DND-41 (cell line): ENCODE measurements around the gene CASD1.

Experiments used
- ATAC-seq: fragments of 200-7000 bp; cut with Tn5 transposase; 3 replicates; pipeline ENCODE4 v1.9.1; 2021; ENCODE audit warnings: low read depth; ENCODE audit not compliant: insufficient read depth
- DNase-seq: peaks from one replicate; pipeline ENCODE4 v3.0.0-alpha.2; 2020
- H2AFZ ChIP-seq: 2 replicates; pipeline ENCODE4 v1.6.0; 2012; ENCODE audit warnings: low read depth, low read length
- H3K27ac ChIP-seq: 2 replicates; pipeline ENCODE4 v1.5.1; 2012; ENCODE audit warnings: low read length, inconsistent platforms
- H3K27me3 ChIP-seq: fragments of 200-600 bp; sonication (generic); 2 replicates; pipeline ENCODE4 v1.6.0; 2012; ENCODE audit warnings: low read length, mild to moderate bottlenecking, inconsistent platforms; ENCODE audit not compliant: insufficient read depth, poor library complexity
- H3K36me3 ChIP-seq: 2 replicates; pipeline ENCODE4 v1.5.1; 2012; ENCODE audit warnings: low read length, inconsistent platforms; ENCODE audit not compliant: insufficient read depth
- H3K4me1 ChIP-seq: 2 replicates; pipeline ENCODE4 v1.5.1; 2012; ENCODE audit warnings: mild to moderate bottlenecking, low read length; ENCODE audit not compliant: insufficient read depth
- H3K4me2 ChIP-seq: 2 replicates; pipeline ENCODE4 v1.6.0; 2012; ENCODE audit warnings: mild to moderate bottlenecking, moderate library complexity, low read length, inconsistent platforms; ENCODE audit not compliant: insufficient read depth
- H3K4me3 ChIP-seq, 2 experiments: fragments of 200-600 bp in 1 of 2; shearing (Covaris generic) in 1 of 2; 2 replicates each; pipeline ENCODE4 v1.5.1; 2012 to 2016; ENCODE audit warnings: inconsistent platforms in 2 of 2, low read length in 2 of 2, mild to moderate bottlenecking in 2 of 2, low read depth in 1 of 2, moderate library complexity in 1 of 2
- H3K79me2 ChIP-seq: 2 replicates; pipeline ENCODE4 v1.6.0; 2012; ENCODE audit warnings: low read length, inconsistent platforms; ENCODE audit not compliant: insufficient read depth
- H3K9ac ChIP-seq: 2 replicates; pipeline ENCODE4 v1.6.0; 2012; ENCODE audit warnings: low read depth, mild to moderate bottlenecking, inconsistent platforms, low read length, moderate library complexity
- H3K9me3 ChIP-seq: 2 replicates; pipeline ENCODE4 v1.5.1; 2012; ENCODE audit warnings: low read length, moderate library complexity, mild to moderate bottlenecking, inconsistent platforms; ENCODE audit not compliant: insufficient read depth, severe bottlenecking
- H4K20me1 ChIP-seq: 2 replicates; pipeline ENCODE4 v1.6.0; 2012; ENCODE audit warnings: low read length; ENCODE audit not compliant: insufficient read depth
- CTCF ChIP-seq: IDR thresholded peaks from 2 replicates; pipeline ENCODE4 v1.5.1; 2012; ENCODE audit warnings: borderline replicate concordance, low read length, moderate library complexity, mild to moderate bottlenecking; ENCODE audit not compliant: poor library complexity, severe bottlenecking; ENCODE audit errors: extremely low read depth
- EZH2 ChIP-seq: IDR thresholded peaks from 3 replicates; pipeline ENCODE4 v1.6.1; 2012; ENCODE audit warnings: borderline replicate concordance, low read depth, mild to moderate bottlenecking, moderate library complexity, low read length, inconsistent platforms; ENCODE audit not compliant: severe bottlenecking

CASD1 gene

GRCh38 chr7:94590526-94591162 is 81.0 kb downstream of the CASD1 start:
- no peaks in the 10 kb centered on the region for H3K27me3 ChIP-seq
- H4K20me1 ChIP-seq, result no peaks in the 10 kb centered on the region
- H3K4me3 ChIP-seq, result no peak overlapping the region
- H3K4me2 ChIP-seq, result no peak overlapping the region
- H3K9ac ChIP-seq, result no peak overlapping the region
- no peaks in the 10 kb centered on the region for H3K79me2 ChIP-seq
- H2AFZ ChIP-seq, result no peak overlapping the region
- no peaks in the 10 kb centered on the region for H3K4me1 ChIP-seq
- no peaks in the 10 kb centered on the region for H3K36me3 ChIP-seq
- no peaks in the 10 kb centered on the region for H3K9me3 ChIP-seq
- ATAC-seq, result no peak
- H3K27ac ChIP-seq, result no peak overlapping the region
- TF ChIP-seq EZH2 (no peak), CTCF (no peak)
- no peak for DNase-seq

- Histone ChIP-seq H3K4me2 (no peak overlapping the region), H3K79me2 (no peaks in the 10 kb centered on the region), H3K36me3 (no peaks in the 10 kb centered on the region), H3K9me3 (no peaks in the 10 kb centered on the region), H3K4me1 (no peaks in the 10 kb centered on the region), H3K27me3 (no peaks in the 10 kb centered on the region), H2AFZ (no peak overlapping the region), H3K9ac (no peak overlapping the region), H4K20me1 (no peaks in the 10 kb centered on the region), H3K27ac (no peak overlapping the region), H3K4me3 (no peak overlapping the region)
- no peak for TF ChIP-seq EZH2
- TF ChIP-seq CTCF, result no peak
- ATAC-seq, result no peak
- DNase-seq, result no peak
Observed at GRCh38 chr7:94591176-94591575, 81.6 kb downstream of the CASD1 start.

GRCh38 chr7:94594882-94595281 is 85.3 kb downstream of the CASD1 start:
- H3K27me3 ChIP-seq, result no peaks in the 10 kb centered on the region
- no peak overlapping the region for H3K27ac ChIP-seq
- DNase-seq (no peak), ATAC-seq (no peak)
- H3K4me2 ChIP-seq, result no peak overlapping the region
- no peak overlapping the region for H3K9ac ChIP-seq
- H2AFZ ChIP-seq, result no peak overlapping the region
- no peaks in the 10 kb centered on the region for H3K36me3 ChIP-seq
- no peaks in the 10 kb centered on the region for H3K79me2 ChIP-seq
- no peaks in the 10 kb centered on the region for H4K20me1 ChIP-seq
- H3K9me3 ChIP-seq, result no peaks in the 10 kb centered on the region
- TF ChIP-seq CTCF (no peak), EZH2 (no peak)
- H3K4me3 ChIP-seq, result no peak overlapping the region
- H3K4me1 ChIP-seq, result no peaks in the 10 kb centered on the region
